Stomach (tissue), 9 donors: ENCODE results near the gene FNDC10. TPM values are rescaled to one million over a fixed set of nuclear protein-coding genes. Genes with fewer than 3 reads are reported as not detected.

Source experiments
- DNase-seq, 2 donors: peaks; one replicate each; pipeline versions ENCODE4 v3.0.0 to v3.0.0-alpha.2; 2013 to 2019
- H3K27ac ChIP-seq, 5 donors: fragments of 200-600 bp in 4 of 5; sonication (generic) in 4 of 5; one replicate each; pipeline ENCODE4 v1.5.1; 2013 to 2019; ENCODE audit warnings: mild to moderate bottlenecking in 1 of 5, moderate library complexity in 1 of 5
- H3K27me3 ChIP-seq, 3 donors: fragments of 200-600 bp; sonication (generic); one replicate each; pipeline ENCODE4 v1.5.1; 2017 to 2019; ENCODE audit warnings: mixed run types in 1 of 3
- H3K36me3 ChIP-seq, 4 donors: fragments of 200-600 bp; sonication (generic); 1 replicate in 3 of 4; 2 replicates in 1 of 4; pipeline ENCODE4 v1.5.1; 2016 to 2019
- H3K4me1 ChIP-seq, 4 donors: fragments of 200-600 bp; sonication (generic); one replicate each; pipeline ENCODE4 v1.5.1; 2016 to 2019
- H3K4me3 ChIP-seq, 4 donors: fragments of 200-600 bp; sonication (generic) in 3 of 4; one replicate each; pipeline ENCODE4 v1.5.1; 2016 to 2019; ENCODE audit warnings: mild to moderate bottlenecking in 1 of 4
- H3K9me3 ChIP-seq, 4 donors: fragments of 200-600 bp; sonication (generic); one replicate each; pipeline ENCODE4 v1.5.1; 2016 to 2019
- EP300 ChIP-seq: sonication (generic); formaldehyde crosslinking; IDR thresholded peaks from one replicate; pipeline ENCODE4 v1.6.1; 2017; ENCODE audit warnings: antibody characterized with exemption
- POLR2A ChIP-seq, 4 donors: fragments of 450-650 bp; IDR thresholded peaks; one replicate each; pipeline ENCODE4 v1.6.1; 2016; ENCODE audit warnings: antibody characterized with exemption in 4 of 4, control low read depth in 2 of 4, mild to moderate bottlenecking in 1 of 4, moderate library complexity in 1 of 4
- POLR2AphosphoS5 ChIP-seq, 3 donors: sonication (generic); formaldehyde crosslinking; IDR thresholded peaks; one replicate each; pipeline ENCODE4 v1.6.1; 2016; ENCODE audit warnings: antibody characterized with exemption in 3 of 3
- WGBS, 5 donors: extraction: QIAGEN DNeasy Blood & Tissue Kit in 3 of 5; methylation state at CpG; one replicate each; pipeline versions ENCODE4 v1.1.5 to v1.1.7; 2013 to 2018; 5-methylcytosine and 5-hydroxymethylcytosine counted together
- intact Hi-C: fragments of 100-400 bp; cut with DNase I; formaldehyde crosslinking; loops from one replicate; pipeline ENCODE4 v1.15.1; 2023; ENCODE audit warnings: low total_unique reads
- polyA plus RNA-seq, 3 donors: library from polyadenylated mRNA; stranded (reverse); fragments of 200-250 nt; gene quantifications; one replicate each; pipeline ENCODE4 v1.2.3, GENCODE V29; 2013
- total RNA-seq, 5 donors: library from RNA; depleted of rRNA; stranded (reverse); fragments of >200 nt; gene quantifications; one replicate each; pipeline versions ENCODE4 v1.1.0 to v1.2.3, GENCODE V29; 2014 to 2016
- TF ChIP-seq, protein P1 (sequence below), 7 experiments: fragments of 450-650 bp in 4 of 7; fragments of 200-600 bp in 3 of 7; sonication (generic) in 3 of 7; IDR thresholded peaks; one replicate each; pipeline ENCODE4 v1.5.1; 2016 to 2019; ENCODE audit warnings: antibody characterized with exemption in 7 of 7, control low read depth in 2 of 7, mild to moderate bottlenecking in 1 of 7
- donor health status: healthy with polysubstance abuse.
- donor health status: Bipolar disorder and iron deficiency.
- donor health status: healthy.

FNDC10 gene
- total and polyA plus RNA-seq, 8 donors = 0.29 to 20.0 (median 4.0) TPM; not detected in 3

GRCh38 chr1:1603671-1604373, 3.9 kb upstream of the FNDC10 start:
- TF ChIP-seq EP300 (no peak), POLR2A (IDR thresholded peaks at IDR 0.05) (no peak), POLR2AphosphoS5 (IDR thresholded peaks at IDR 0.05) (no peak)
- TF ChIP-seq, protein P1, sequence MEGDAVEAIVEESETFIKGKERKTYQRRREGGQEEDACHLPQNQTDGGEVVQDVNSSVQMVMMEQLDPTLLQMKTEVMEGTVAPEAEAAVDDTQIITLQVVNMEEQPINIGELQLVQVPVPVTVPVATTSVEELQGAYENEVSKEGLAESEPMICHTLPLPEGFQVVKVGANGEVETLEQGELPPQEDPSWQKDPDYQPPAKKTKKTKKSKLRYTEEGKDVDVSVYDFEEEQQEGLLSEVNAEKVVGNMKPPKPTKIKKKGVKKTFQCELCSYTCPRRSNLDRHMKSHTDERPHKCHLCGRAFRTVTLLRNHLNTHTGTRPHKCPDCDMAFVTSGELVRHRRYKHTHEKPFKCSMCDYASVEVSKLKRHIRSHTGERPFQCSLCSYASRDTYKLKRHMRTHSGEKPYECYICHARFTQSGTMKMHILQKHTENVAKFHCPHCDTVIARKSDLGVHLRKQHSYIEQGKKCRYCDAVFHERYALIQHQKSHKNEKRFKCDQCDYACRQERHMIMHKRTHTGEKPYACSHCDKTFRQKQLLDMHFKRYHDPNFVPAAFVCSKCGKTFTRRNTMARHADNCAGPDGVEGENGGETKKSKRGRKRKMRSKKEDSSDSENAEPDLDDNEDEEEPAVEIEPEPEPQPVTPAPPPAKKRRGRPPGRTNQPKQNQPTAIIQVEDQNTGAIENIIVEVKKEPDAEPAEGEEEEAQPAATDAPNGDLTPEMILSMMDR (IDR thresholded peaks at IDR 0.05) = no peak
- H3K27ac ChIP-seq = no peak overlapping the region
- intact Hi-C loops = no loop called here
- 64 to 74% (median 70%) methylated on average over 8 to 13 of the region's 13 CpGs for WGBS, 5 donors
- no peak for DNase-seq
- H3K9me3 ChIP-seq = no peaks in the 10 kb centered on the region
- peaks cover 13 to 19% (median 15%) of the 10 kb centered on the region in 4 donors for H3K4me1 ChIP-seq
- no peaks in the 10 kb centered on the region for H3K36me3 ChIP-seq
- no peak overlapping the region for H3K4me3 ChIP-seq
- H3K27me3 ChIP-seq = peaks cover 13 to 60% (median 22%) of the 10 kb centered on the region in 3 donors

GRCh38 chr1:1602968-1603506, 3.1 kb upstream of the FNDC10 start:
- intact Hi-C loops = no loop called here
- TF ChIP-seq POLR2AphosphoS5 (IDR thresholded peaks at IDR 0.05) (no peak), EP300 (no peak), POLR2A (IDR thresholded peaks at IDR 0.05) (no peak)
- TF ChIP-seq, protein P1 (IDR thresholded peaks at IDR 0.05) = no peak
- Histone ChIP-seq H3K4me3 (no peak overlapping the region), H3K27ac (no peak overlapping the region), H3K4me1 (peaks cover 13 to 26% (median 16%) of the 10 kb centered on the region in 4 donors), H3K9me3 (no peaks in the 10 kb centered on the region), H3K27me3 (peaks cover 13 to 67% (median 29%) of the 10 kb centered on the region in 3 donors), H3K36me3 (no peaks in the 10 kb centered on the region)
- 67 to 80% (median 72%) methylated on average over 11 to 13 of the region's 13 CpGs for WGBS, 5 donors
- no peak for DNase-seq

DNA sequence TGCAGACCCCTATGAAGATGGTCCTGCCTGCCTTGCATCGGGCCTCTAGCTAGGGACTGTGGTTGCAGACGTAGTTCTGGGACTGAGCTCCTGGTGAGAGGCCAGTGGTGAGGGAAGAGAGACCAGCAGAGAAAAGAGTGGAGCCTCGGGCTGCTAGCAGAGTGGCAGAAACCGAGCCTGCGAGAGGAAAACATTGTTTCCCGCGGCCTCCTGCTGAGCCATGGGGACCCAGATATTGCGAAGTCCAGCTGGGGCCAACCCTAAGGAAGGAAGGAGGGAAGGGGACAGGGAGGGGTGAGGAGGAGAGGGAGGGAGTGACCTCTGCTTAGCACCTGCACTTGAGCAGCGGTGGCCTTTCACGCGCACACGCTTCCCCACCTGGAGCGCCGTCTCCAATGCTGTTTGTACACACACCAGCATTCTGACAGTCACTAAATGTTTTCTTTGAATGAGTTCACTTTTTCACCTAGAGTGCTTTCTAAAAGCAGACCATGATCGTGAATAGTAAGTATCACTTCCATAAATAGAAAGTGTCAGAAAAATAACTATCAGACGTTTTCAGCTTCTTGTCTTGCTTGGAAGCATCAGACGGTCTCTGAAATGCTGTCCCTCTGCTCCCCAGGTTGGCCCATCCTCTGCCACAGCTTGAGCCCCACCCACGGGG, 2.5 kb upstream of the FNDC10 start:
- TF ChIP-seq POLR2AphosphoS5 (IDR thresholded peaks at IDR 0.05) (no peak), EP300 (no peak), POLR2A (IDR thresholded peaks at IDR 0.05) (no peak)
- TF ChIP-seq, protein P1 (IDR thresholded peaks at IDR 0.05) = no peak
- Histone ChIP-seq H3K27ac (no peak overlapping the region), H3K4me1 (peaks cover 13 to 32% (median 18%) of the 10 kb centered on the region in 4 donors), H3K9me3 (no peaks in the 10 kb centered on the region), H3K27me3 (peaks cover 13 to 73% (median 35%) of the 10 kb centered on the region in 3 donors), H3K4me3 (no peak overlapping the region), H3K36me3 (no peaks in the 10 kb centered on the region)
- no peak for DNase-seq
- WGBS, 5 donors = 39 to 58% (median 51%) methylated on average over 17 to 18 of the region's 18 CpGs
- intact Hi-C loops = no loop called here

GRCh38 chr1:1601564-1602303, 1.8 kb upstream of the FNDC10 start:
- H3K27me3 ChIP-seq = peaks cover 13 to 81% (median 41%) of the 10 kb centered on the region in 3 donors
- no peak for DNase-seq
- peaks cover 13 to 35% (median 20%) of the 10 kb centered on the region in 4 donors for H3K4me1 ChIP-seq
- H3K9me3 ChIP-seq = no peaks in the 10 kb centered on the region
- 83 to 96% (median 87%) methylated on average over 3 to 15 of the region's 15 CpGs for WGBS, 5 donors
- intact Hi-C loops = no loop called here
- no peak overlapping the region for H3K27ac ChIP-seq
- TF ChIP-seq EP300 = no peak
- TF ChIP-seq POLR2AphosphoS5 (IDR thresholded peaks at IDR 0.05) = no peak
- TF ChIP-seq, protein P1 (IDR thresholded peaks at IDR 0.05) = no peak
- TF ChIP-seq POLR2A (IDR thresholded peaks at IDR 0.05) = no peak
- H3K36me3 ChIP-seq = no peaks in the 10 kb centered on the region
- H3K4me3 ChIP-seq = no peak overlapping the region
